C4-2B (cell line): ENCODE results near the gene COQ9.

Experiments
- ZFX ChIP-seq: fragments of 450-650 bp; IDR thresholded peaks from 2 replicates; pipeline ENCODE4 v1.6.1; 2017
- TF ChIP-seq, protein P1 (sequence below): fragments of 450-650 bp; conservative IDR thresholded peaks from 2 replicates; pipeline ENCODE4 v1.5.1; 2017; ENCODE audit warnings: mild to moderate bottlenecking

DNA sequence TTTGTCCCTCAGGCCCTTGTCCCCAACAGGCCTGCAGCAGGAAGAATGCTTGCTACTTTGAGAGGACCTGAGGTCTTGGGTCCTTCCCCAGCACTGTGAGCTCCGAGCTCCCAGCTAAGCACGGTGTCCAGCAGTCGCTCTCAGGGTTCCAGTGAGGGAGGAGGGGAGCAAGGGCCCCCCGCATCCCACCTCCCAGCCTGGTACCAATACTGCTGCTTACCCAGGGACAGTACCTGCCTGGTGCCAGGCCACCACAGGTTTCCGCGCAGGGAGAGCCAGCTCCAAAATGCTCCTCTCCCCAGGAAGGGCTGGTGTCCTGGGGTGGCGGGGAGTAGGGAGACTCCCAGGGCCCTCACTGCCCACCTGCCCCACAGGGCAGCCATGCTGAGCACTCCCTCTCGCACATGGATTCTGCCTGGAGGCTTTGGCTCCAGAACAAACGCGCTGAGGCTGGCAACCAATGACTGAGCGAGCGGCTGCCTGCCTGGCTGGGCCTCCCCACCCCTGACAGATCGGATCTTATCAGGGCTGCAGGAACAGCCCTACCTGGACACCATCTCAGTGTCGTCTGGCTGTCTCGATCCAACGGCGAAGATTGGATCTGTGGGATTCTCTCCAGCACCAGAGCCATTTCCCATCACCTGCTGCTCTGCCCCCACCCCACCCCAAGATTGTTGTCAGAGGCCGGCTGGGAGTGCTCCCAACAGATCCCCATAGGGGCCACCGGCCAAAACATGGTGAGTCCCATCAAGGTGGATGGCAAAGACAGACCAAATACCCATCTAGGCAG, 36.6 kb downstream of the COQ9 start:
- TF ChIP-seq, protein P1, sequence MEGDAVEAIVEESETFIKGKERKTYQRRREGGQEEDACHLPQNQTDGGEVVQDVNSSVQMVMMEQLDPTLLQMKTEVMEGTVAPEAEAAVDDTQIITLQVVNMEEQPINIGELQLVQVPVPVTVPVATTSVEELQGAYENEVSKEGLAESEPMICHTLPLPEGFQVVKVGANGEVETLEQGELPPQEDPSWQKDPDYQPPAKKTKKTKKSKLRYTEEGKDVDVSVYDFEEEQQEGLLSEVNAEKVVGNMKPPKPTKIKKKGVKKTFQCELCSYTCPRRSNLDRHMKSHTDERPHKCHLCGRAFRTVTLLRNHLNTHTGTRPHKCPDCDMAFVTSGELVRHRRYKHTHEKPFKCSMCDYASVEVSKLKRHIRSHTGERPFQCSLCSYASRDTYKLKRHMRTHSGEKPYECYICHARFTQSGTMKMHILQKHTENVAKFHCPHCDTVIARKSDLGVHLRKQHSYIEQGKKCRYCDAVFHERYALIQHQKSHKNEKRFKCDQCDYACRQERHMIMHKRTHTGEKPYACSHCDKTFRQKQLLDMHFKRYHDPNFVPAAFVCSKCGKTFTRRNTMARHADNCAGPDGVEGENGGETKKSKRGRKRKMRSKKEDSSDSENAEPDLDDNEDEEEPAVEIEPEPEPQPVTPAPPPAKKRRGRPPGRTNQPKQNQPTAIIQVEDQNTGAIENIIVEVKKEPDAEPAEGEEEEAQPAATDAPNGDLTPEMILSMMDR = no peak
- TF ChIP-seq ZFX = no peak
